ENCODE results near the gene SND1. TPM values are rescaled to one million over a fixed set of nuclear protein-coding genes. Genes with fewer than 3 reads are reported as not detected.

The SND1 gene
- total and polyA plus RNA-seq, 2 donors: 55.1 to 104 TPM

GRCh38 chr7:128025819-128026218 lies 373.8 kb downstream of the SND1 start:
- H3K27me3 ChIP-seq (ENCODE audit: control insufficient read depth in 2 of 2, insufficient read depth in 1 of 2, low read length in 1 of 2): peaks cover 9 to 22% of the 10 kb centered on the region in 2 donors
- H3K4me3 ChIP-seq (ENCODE audit: low read length in 2 of 2): no peak overlapping the region
- peaks cover 10 to 15% of the 10 kb centered on the region in 2 donors for H3K36me3 ChIP-seq (ENCODE audit: control insufficient read depth in 2 of 2, insufficient read depth in 2 of 2, low read length in 1 of 2)
- peaks cover 0 to 5% of the 10 kb centered on the region in 2 donors for H3K9me3 ChIP-seq (ENCODE audit: control insufficient read depth in 2 of 2, insufficient read depth in 1 of 2, low read length in 1 of 2)
- peaks cover 0 to 15% of the 10 kb centered on the region in 2 donors for H3K4me1 ChIP-seq (ENCODE audit: control insufficient read depth in 2 of 2, insufficient read depth in 2 of 2, low read length in 2 of 2)
- WGBS: 93% methylated on average over 2 of the region's 2 CpGs
- H3K27ac ChIP-seq (ENCODE audit: low read depth in 1 of 2, low read length in 1 of 2): no peak overlapping the region
- no peak for DNase-seq (ENCODE audit: low read depth in 6 of 9, low spot score in 9 of 9)

- Histone ChIP-seq H3K9me3 (ENCODE audit: control insufficient read depth in 2 of 2, insufficient read depth in 1 of 2, low read length in 1 of 2) (peaks cover 0 to 5% of the 10 kb centered on the region in 2 donors), H3K4me1 (ENCODE audit: control insufficient read depth in 2 of 2, insufficient read depth in 2 of 2, low read length in 2 of 2) (peaks cover 5 to 15% of the 10 kb centered on the region in 2 donors), H3K27me3 (ENCODE audit: control insufficient read depth in 2 of 2, insufficient read depth in 1 of 2, low read length in 1 of 2) (peaks cover 16 to 28% of the 10 kb centered on the region in 2 donors), H3K4me3 (ENCODE audit: low read length in 2 of 2) (no peak overlapping the region), H3K27ac (ENCODE audit: low read depth in 1 of 2, low read length in 1 of 2) (no peak overlapping the region), H3K36me3 (ENCODE audit: control insufficient read depth in 2 of 2, insufficient read depth in 2 of 2, low read length in 1 of 2) (peaks cover 10% of the 10 kb centered on the region in 2 donors)
- DNase-seq (ENCODE audit: low read depth in 6 of 9, low spot score in 9 of 9): no peak
- 91% methylated on average over 2 of the region's 2 CpGs for WGBS
Measured at GRCh38 chr7:128026551-128026950, 374.6 kb downstream of the SND1 start.

GRCh38 chr7:128027485-128027980 lies 375.5 kb downstream of the SND1 start:
- Histone ChIP-seq H3K36me3 (ENCODE audit: control insufficient read depth in 2 of 2, insufficient read depth in 2 of 2, low read length in 1 of 2) (peaks cover 10% of the 10 kb centered on the region in 2 donors), H3K4me1 (ENCODE audit: control insufficient read depth in 2 of 2, insufficient read depth in 2 of 2, low read length in 2 of 2) (peaks cover 8 to 17% of the 10 kb centered on the region in 2 donors), H3K27me3 (ENCODE audit: control insufficient read depth in 2 of 2, insufficient read depth in 1 of 2, low read length in 1 of 2) (peaks cover 24 to 36% of the 10 kb centered on the region in 2 donors), H3K4me3 (ENCODE audit: low read length in 2 of 2) (no peak overlapping the region), H3K27ac (ENCODE audit: low read depth in 1 of 2, low read length in 1 of 2) (no peak overlapping the region), H3K9me3 (ENCODE audit: control insufficient read depth in 2 of 2, insufficient read depth in 1 of 2, low read length in 1 of 2) (peaks cover 0 to 5% of the 10 kb centered on the region in 2 donors)
- WGBS: 94% methylated on average over 4 of the region's 4 CpGs
- no peak for DNase-seq (ENCODE audit: low read depth in 6 of 9, low spot score in 9 of 9)

- H3K4me1 ChIP-seq (ENCODE audit: control insufficient read depth in 2 of 2, insufficient read depth in 2 of 2, low read length in 2 of 2): peaks cover 9 to 15% of the 10 kb centered on the region in 2 donors
- no peak overlapping the region for H3K4me3 ChIP-seq (ENCODE audit: low read length in 2 of 2)
- WGBS: 98% methylated on average over 17 of the region's 17 CpGs
- DNase-seq (ENCODE audit: low read depth in 6 of 9, low spot score in 9 of 9): no peak
- peaks cover 8 to 10% of the 10 kb centered on the region in 2 donors for H3K36me3 ChIP-seq (ENCODE audit: control insufficient read depth in 2 of 2, insufficient read depth in 2 of 2, low read length in 1 of 2)
- H3K27me3 ChIP-seq (ENCODE audit: control insufficient read depth in 2 of 2, insufficient read depth in 1 of 2, low read length in 1 of 2): peaks cover 36 to 56% of the 10 kb centered on the region in 2 donors
- no peak overlapping the region for H3K27ac ChIP-seq (ENCODE audit: low read depth in 1 of 2, low read length in 1 of 2)
- peaks cover 0 to 8% of the 10 kb centered on the region in 2 donors for H3K9me3 ChIP-seq (ENCODE audit: control insufficient read depth in 2 of 2, insufficient read depth in 1 of 2, low read length in 1 of 2)
Measured at GRCh38 chr7:128029405-128029995, 377.5 kb downstream of the SND1 start.

- H3K27ac ChIP-seq (ENCODE audit: low read depth in 1 of 2, low read length in 1 of 2): no peak overlapping the region
- WGBS: 97% methylated on average over 21 of the region's 21 CpGs
- peaks cover 8 to 10% of the 10 kb centered on the region in 2 donors for H3K36me3 ChIP-seq (ENCODE audit: control insufficient read depth in 2 of 2, insufficient read depth in 2 of 2, low read length in 1 of 2)
- H3K4me1 ChIP-seq (ENCODE audit: control insufficient read depth in 2 of 2, insufficient read depth in 2 of 2, low read length in 2 of 2): peaks cover 9 to 15% of the 10 kb centered on the region in 2 donors
- H3K9me3 ChIP-seq (ENCODE audit: control insufficient read depth in 2 of 2, insufficient read depth in 1 of 2, low read length in 1 of 2): peaks cover 0 to 8% of the 10 kb centered on the region in 2 donors
- H3K27me3 ChIP-seq (ENCODE audit: control insufficient read depth in 2 of 2, insufficient read depth in 1 of 2, low read length in 1 of 2): peaks cover 36 to 58% of the 10 kb centered on the region in 2 donors
- no peak overlapping the region for H3K4me3 ChIP-seq (ENCODE audit: low read length in 2 of 2)
- DNase-seq (ENCODE audit: low read depth in 6 of 9, low spot score in 9 of 9): no peak
Measured at GRCh38 chr7:128030263-128030653, 378.3 kb downstream of the SND1 start.

GRCh38 chr7:128030654-128031611 lies 378.9 kb downstream of the SND1 start, which contains the start of gene LRRC4:
Gene LRRC4 (minus strand): TSS chr7:128031437. CDS start chr7:128030640, 797 bp downstream.
- H3K9me3 ChIP-seq (ENCODE audit: control insufficient read depth in 2 of 2, insufficient read depth in 1 of 2, low read length in 1 of 2): peaks cover 0 to 8% of the 10 kb centered on the region in 2 donors
- no peak within 1 kb of the TSS for H3K27ac ChIP-seq (ENCODE audit: low read depth in 1 of 2, low read length in 1 of 2)
- H3K4me1 ChIP-seq (ENCODE audit: control insufficient read depth in 2 of 2, insufficient read depth in 2 of 2, low read length in 2 of 2): peaks cover 9 to 15% of the 10 kb centered on the region in 2 donors
- peak within 1 kb of the TSS; percentile 20 to 53 for H3K4me3 ChIP-seq (ENCODE audit: low read length in 2 of 2)
- H3K36me3 ChIP-seq (ENCODE audit: control insufficient read depth in 2 of 2, insufficient read depth in 2 of 2, low read length in 1 of 2): peaks cover 8 to 10% of the 10 kb centered on the region in 2 donors
- WGBS: 13% methylated on average over 87 of the region's 87 CpGs
- peaks cover 36 to 58% of the 10 kb centered on the region in 2 donors for H3K27me3 ChIP-seq (ENCODE audit: control insufficient read depth in 2 of 2, insufficient read depth in 1 of 2, low read length in 1 of 2)
- DNase-seq (ENCODE audit: low read depth in 6 of 9, low spot score in 9 of 9): peak in 4 of 9 donors; percentile 13 to 64 (median 36)

- DNase-seq (ENCODE audit: low read depth in 6 of 9, low spot score in 9 of 9): peak in 6 of 9 donors; percentile 13 to 65 (median 32)
- Histone ChIP-seq H3K36me3 (ENCODE audit: control insufficient read depth in 2 of 2, insufficient read depth in 2 of 2, low read length in 1 of 2) (peaks cover 8 to 10% of the 10 kb centered on the region in 2 donors), H3K4me1 (ENCODE audit: control insufficient read depth in 2 of 2, insufficient read depth in 2 of 2, low read length in 2 of 2) (peaks cover 9 to 15% of the 10 kb centered on the region in 2 donors), H3K27ac (ENCODE audit: low read depth in 1 of 2, low read length in 1 of 2) (no peak overlapping the region), H3K27me3 (ENCODE audit: control insufficient read depth in 2 of 2, insufficient read depth in 1 of 2, low read length in 1 of 2) (peaks cover 36 to 58% of the 10 kb centered on the region in 2 donors), H3K4me3 (ENCODE audit: low read length in 2 of 2) (peak overlapping the region; percentile 15 to 53), H3K9me3 (ENCODE audit: control insufficient read depth in 2 of 2, insufficient read depth in 1 of 2, low read length in 1 of 2) (peaks cover 0 to 8% of the 10 kb centered on the region in 2 donors)
- under 1% methylated on average over 87 of the region's 87 CpGs for WGBS
Measured at GRCh38 chr7:128031901-128032604, 380.1 kb downstream of the SND1 start.

GRCh38 chr7:128032605-128033235 lies 380.7 kb downstream of the SND1 start:
- WGBS: 28% methylated on average over 41 of the region's 41 CpGs
- Histone ChIP-seq H3K4me3 (ENCODE audit: low read length in 2 of 2) (peak overlapping the region in 1 of 2 donors; percentile 53), H3K9me3 (ENCODE audit: control insufficient read depth in 2 of 2, insufficient read depth in 1 of 2, low read length in 1 of 2) (peaks cover 0 to 8% of the 10 kb centered on the region in 2 donors), H3K27ac (ENCODE audit: low read depth in 1 of 2, low read length in 1 of 2) (peak overlapping the region in 1 of 2 donors; percentile 25), H3K27me3 (ENCODE audit: control insufficient read depth in 2 of 2, insufficient read depth in 1 of 2, low read length in 1 of 2) (peaks cover 36 to 58% of the 10 kb centered on the region in 2 donors), H3K4me1 (ENCODE audit: control insufficient read depth in 2 of 2, insufficient read depth in 2 of 2, low read length in 2 of 2) (peaks cover 9 to 15% of the 10 kb centered on the region in 2 donors), H3K36me3 (ENCODE audit: control insufficient read depth in 2 of 2, insufficient read depth in 2 of 2, low read length in 1 of 2) (peaks cover 8 to 10% of the 10 kb centered on the region in 2 donors)
- DNase-seq (ENCODE audit: low read depth in 6 of 9, low spot score in 9 of 9): no peak

All from thymus (tissue), 11 donors.